HepG2 (cell line): ENCODE measurements around the gene RTP5. TPM values are rescaled to one million over a fixed set of nuclear protein-coding genes. Genes with fewer than 3 reads are reported as not detected.

Experiments
- ATAC-seq: fragments of 200-7000 bp; cut with Tn5 transposase; 3 replicates; pipeline ENCODE4 v1.9.1; 2020; ENCODE audit warnings: mild to moderate bottlenecking, moderate library complexity
- BruUV-seq: library from RNA; stranded (reverse); fragments of 400-500 nt; replicated peaks from 2 replicates; lab custom pipeline; 2021; lab: Mats Ljungman, UMichigan
- CTCF ChIA-PET: fragments of 300-600 bp; formaldehyde crosslinking; extraction: SDS; loops from one replicate; lab custom pipeline; 2021; ENCODE audit warnings: low total read pairs, inconsistent platforms, low intra/inter-chr PET ratio; lab: Yijun Ruan, JAX
- POLR2A ChIA-PET: fragments of 350-600 bp; sonication (Branson Sonifier 250); formaldehyde crosslinking; loops from one replicate; lab custom pipeline; 2020; ENCODE audit warnings: antibody characterized with exemption, inconsistent platforms; lab: Yijun Ruan, JAX
- DNase-seq: peaks from one replicate; pipeline ENCODE4 v3.0.0-alpha.2; 2015; ENCODE audit warnings: low spot score
- FAIRE-seq: peaks from 3 replicates; lab custom pipeline; 2011; peaks lifted over from hg19 to GRCh38; lab: Jason Lieb, UNC
- H2AFZ ChIP-seq: one replicate; pipeline ENCODE4 v1.6.1; 2011; ENCODE audit warnings: low read length, inconsistent platforms
- H3K27ac ChIP-seq: fragments of 300-600 bp; 3 replicates; pipeline ENCODE4 v1.8.0; 2011; ENCODE audit warnings: mixed run types, mild to moderate bottlenecking, mixed read lengths, low read length, inconsistent platforms; ENCODE audit not compliant: insufficient read depth; ENCODE audit errors: extremely low read length
- H3K27me3 ChIP-seq, 2 experiments: fragments of 200-600 bp in 1 of 2; 2 replicates in 1 of 2; 3 replicates in 1 of 2; pipeline versions ENCODE4 v1.6.0 to v1.8.0; 2011; ENCODE audit warnings: low read length in 2 of 2, mild to moderate bottlenecking in 2 of 2, moderate library complexity in 2 of 2, inconsistent platforms in 1 of 2; ENCODE audit not compliant: insufficient read depth in 2 of 2, control insufficient read depth in 1 of 2
- H3K36me3 ChIP-seq, 2 experiments: fragments of 200-600 bp in 1 of 2; replicated peaks in 1 of 2; 2 replicates in 1 of 2; 3 replicates in 1 of 2; pipeline versions ENCODE4 v1.5.1 to v1.8.0; 2011; ENCODE audit warnings: low read length in 2 of 2, inconsistent platforms in 1 of 2; ENCODE audit not compliant: insufficient read depth in 2 of 2, control insufficient read depth in 1 of 2
- H3K4me1 ChIP-seq: 2 replicates; pipeline ENCODE4 v1.5.1; 2012; ENCODE audit warnings: low read length, inconsistent platforms; ENCODE audit not compliant: insufficient read depth
- H3K4me2 ChIP-seq: 2 replicates; pipeline ENCODE4 v1.6.0; 2011; ENCODE audit warnings: low read depth, low read length, inconsistent platforms
- H3K4me3 ChIP-seq, 3 experiments: fragments of 200-600 bp in 1 of 3; sonication (generic), shearing (Covaris generic) in 1 of 3; replicated peaks in 1 of 3; 2 replicates each; pipeline ENCODE4 v1.5.1; 2011 to 2016; ENCODE audit warnings: low read length in 3 of 3, inconsistent platforms in 2 of 3, low read depth in 2 of 3, mild to moderate bottlenecking in 2 of 3, control low read depth in 1 of 3, mixed read lengths in 1 of 3; ENCODE audit not compliant: insufficient read depth in 1 of 3
- H3K79me2 ChIP-seq: one replicate; pipeline ENCODE4 v1.6.1; 2011; ENCODE audit warnings: low read length, inconsistent platforms; ENCODE audit not compliant: insufficient read depth
- H3K9ac ChIP-seq: 2 replicates; pipeline ENCODE4 v1.6.0; 2011; ENCODE audit warnings: mild to moderate bottlenecking, low read depth, low read length, inconsistent platforms; ENCODE audit not compliant: insufficient read depth
- H3K9me3 ChIP-seq: 2 replicates; pipeline ENCODE4 v1.5.1; 2012; ENCODE audit warnings: mild to moderate bottlenecking, low read length
- H4K20me1 ChIP-seq: 2 replicates; pipeline ENCODE4 v1.6.0; 2011; ENCODE audit warnings: inconsistent platforms, mild to moderate bottlenecking, low read length, moderate library complexity; ENCODE audit not compliant: insufficient read depth
- HOXA9 ChIP-seq: sonication (generic); formaldehyde crosslinking; IDR thresholded peaks from 2 replicates; pipeline ENCODE4 v1.8.1; 2022; ENCODE audit warnings: missing genetic modification reagents, mild to moderate bottlenecking, moderate library complexity, borderline replicate concordance
- JUN ChIP-seq: sonication (generic); formaldehyde crosslinking; IDR thresholded peaks from 2 replicates; pipeline ENCODE4 v1.4.0; 2020; ENCODE audit warnings: mild to moderate bottlenecking, missing genetic modification reagents
- POLR2A ChIP-seq, 2 experiments: IDR thresholded peaks; 2 replicates each; pipeline ENCODE4 v1.6.1; 2011; ENCODE audit warnings: low read depth in 2 of 2, low read length in 2 of 2, mild to moderate bottlenecking in 1 of 2, moderate library complexity in 1 of 2; ENCODE audit not compliant: insufficient read depth in 1 of 2
- SMAD1 ChIP-seq: sonication (generic); formaldehyde crosslinking; IDR thresholded peaks from 2 replicates; pipeline ENCODE4 v1.4.0; 2020; ENCODE audit warnings: missing genetic modification reagents, low read depth, mild to moderate bottlenecking, borderline replicate concordance
- TFDP2 ChIP-seq: sonication (generic); formaldehyde crosslinking; IDR thresholded peaks from 2 replicates; pipeline ENCODE4 v1.4.0; 2020; ENCODE audit warnings: missing genetic modification reagents
- ZKSCAN1 ChIP-seq: fragments of 150-350 bp; IDR thresholded peaks from 2 replicates; pipeline ENCODE4 v1.6.1; 2014; ENCODE audit warnings: low read length
- ZNF275 ChIP-seq: sonication (generic); formaldehyde crosslinking; IDR thresholded peaks from 2 replicates; pipeline ENCODE4 v1.8.0; 2022; ENCODE audit warnings: missing genetic modification reagents, mild to moderate bottlenecking, inconsistent platforms, borderline replicate concordance
- ZNF577 ChIP-seq: sonication (generic); formaldehyde crosslinking; IDR thresholded peaks from 2 replicates; pipeline ENCODE4 v1.4.0; 2020; ENCODE audit warnings: mild to moderate bottlenecking, low read depth, missing genetic modification reagents, borderline replicate concordance
- ZNF670 ChIP-seq: sonication (generic); formaldehyde crosslinking; IDR thresholded peaks from 2 replicates; pipeline ENCODE4 v1.8.0; 2022; ENCODE audit warnings: mild to moderate bottlenecking, missing genetic modification reagents, borderline replicate concordance
- ZNF878 ChIP-seq: sonication (generic); formaldehyde crosslinking; IDR thresholded peaks from 2 replicates; pipeline ENCODE4 v1.8.1; 2023; ENCODE audit warnings: mild to moderate bottlenecking, missing genetic modification reagents, moderate library complexity
- WGBS: methylation state at CpG from one replicate; pipeline ENCODE4 v1.1.6; 2017; ENCODE audit warnings: low lambda C conversion rate; 5-methylcytosine and 5-hydroxymethylcytosine counted together
- in situ Hi-C: cut with HindIII; loops from 2 replicates; pipeline ENCODE4 v1.10.0; 2017; ENCODE audit warnings: low pct_unique_long_range_greater_than_20kb; ENCODE audit not compliant: extremely low pct_ligation_motif_present
- intact Hi-C: fragments of 100-400 bp; cut with micrococcal nuclease; formaldehyde crosslinking; loops from one replicate; pipeline ENCODE4 v1.10.0; 2022; ENCODE audit not compliant: unreplicated experiment
- polyA plus RNA-seq, 8 experiments: library from polyadenylated mRNA; depleted of rRNA in 3 of 8; stranded (reverse) in 7 of 8; unstranded in 1 of 8; fragments of >200 nt; fragmentation: Illumina TruSeq in 4 of 8; extraction: Trizol in 4 of 8; gene quantifications; 2 replicates each; pipeline versions ENCODE4 v1.2.1 to v1.2.3, GENCODE V29; 2011 to 2016; ENCODE audit warnings: low read depth in 4 of 8, missing spikeins in 1 of 8, mixed read lengths in 1 of 8; ENCODE audit not compliant: insufficient read depth in 1 of 8
- total RNA-seq, 5 experiments: library from RNA; depleted of rRNA; stranded (reverse); fragments of >200 nt; fragmentation: Illumina TruSeq; extraction: Trizol; gene quantifications; 2 replicates each; pipeline ENCODE4 v1.2.3, GENCODE V29; 2016; ENCODE audit warnings: low read depth in 1 of 5
- TF ChIP-seq, protein P1 (sequence below), 2 experiments: IDR thresholded peaks; 2 replicates each; pipeline ENCODE4 v1.6.1; 2011 to 2012; ENCODE audit warnings: low read length in 2 of 2, borderline replicate concordance in 1 of 2, low read depth in 1 of 2, mild to moderate bottlenecking in 1 of 2, moderate library complexity in 1 of 2
- TF ChIP-seq, protein P2 (sequence below): IDR thresholded peaks from 2 replicates; pipeline ENCODE4 v1.6.1; 2016

The RTP5 gene
- total and polyA plus RNA-seq, 2 of the 13 experiments (the other 11 are each of a cell fraction or from before 2014, with no cell fraction given): not detected

GRCh38 chr2:241901500-241902351, 32.2 kb downstream of the RTP5 start:
- Histone ChIP-seq H3K9ac (no peak overlapping the region), H3K36me3 (no peaks in the 10 kb centered on the region), H3K79me2 (no peaks in the 10 kb centered on the region), H4K20me1 (no peaks in the 10 kb centered on the region), H3K4me1 (peaks cover 13% of the 10 kb centered on the region), H3K27ac (no peak overlapping the region), H3K9me3 (no peaks in the 10 kb centered on the region), H3K4me2 (no peak overlapping the region), H3K27me3 (peaks cover 16 to 67% of the 10 kb centered on the region in 2 experiments), H2AFZ (no peak overlapping the region), H3K4me3 (no peak overlapping the region)
- no TSS peak for BruUV-seq
- FAIRE-seq (no peak), DNase-seq (no peak), ATAC-seq (no peak)
- in situ Hi-C loops: no loop called here
- 74% methylated on average over 54 of the region's 54 CpGs for WGBS
- ChIA-PET POLR2A (no interaction called here), CTCF (no interaction called here)
- intact Hi-C loops: no loop called here
- TF ChIP-seq ZNF577 (CRISPR knock-in tag): no peak
- no peak for TF ChIP-seq ZNF878
- TF ChIP-seq POLR2A (IDR thresholded peaks at IDR 0.05; ENCODE audit: insufficient read depth in 1 of 2, low read depth in 2 of 2, low read length in 2 of 2): no peak
- no peak for TF ChIP-seq JUN (CRISPR knock-in tag)
- TF ChIP-seq, protein P1, sequence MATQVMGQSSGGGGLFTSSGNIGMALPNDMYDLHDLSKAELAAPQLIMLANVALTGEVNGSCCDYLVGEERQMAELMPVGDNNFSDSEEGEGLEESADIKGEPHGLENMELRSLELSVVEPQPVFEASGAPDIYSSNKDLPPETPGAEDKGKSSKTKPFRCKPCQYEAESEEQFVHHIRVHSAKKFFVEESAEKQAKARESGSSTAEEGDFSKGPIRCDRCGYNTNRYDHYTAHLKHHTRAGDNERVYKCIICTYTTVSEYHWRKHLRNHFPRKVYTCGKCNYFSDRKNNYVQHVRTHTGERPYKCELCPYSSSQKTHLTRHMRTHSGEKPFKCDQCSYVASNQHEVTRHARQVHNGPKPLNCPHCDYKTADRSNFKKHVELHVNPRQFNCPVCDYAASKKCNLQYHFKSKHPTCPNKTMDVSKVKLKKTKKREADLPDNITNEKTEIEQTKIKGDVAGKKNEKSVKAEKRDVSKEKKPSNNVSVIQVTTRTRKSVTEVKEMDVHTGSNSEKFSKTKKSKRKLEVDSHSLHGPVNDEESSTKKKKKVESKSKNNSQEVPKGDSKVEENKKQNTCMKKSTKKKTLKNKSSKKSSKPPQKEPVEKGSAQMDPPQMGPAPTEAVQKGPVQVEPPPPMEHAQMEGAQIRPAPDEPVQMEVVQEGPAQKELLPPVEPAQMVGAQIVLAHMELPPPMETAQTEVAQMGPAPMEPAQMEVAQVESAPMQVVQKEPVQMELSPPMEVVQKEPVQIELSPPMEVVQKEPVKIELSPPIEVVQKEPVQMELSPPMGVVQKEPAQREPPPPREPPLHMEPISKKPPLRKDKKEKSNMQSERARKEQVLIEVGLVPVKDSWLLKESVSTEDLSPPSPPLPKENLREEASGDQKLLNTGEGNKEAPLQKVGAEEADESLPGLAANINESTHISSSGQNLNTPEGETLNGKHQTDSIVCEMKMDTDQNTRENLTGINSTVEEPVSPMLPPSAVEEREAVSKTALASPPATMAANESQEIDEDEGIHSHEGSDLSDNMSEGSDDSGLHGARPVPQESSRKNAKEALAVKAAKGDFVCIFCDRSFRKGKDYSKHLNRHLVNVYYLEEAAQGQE (IDR thresholded peaks at IDR 0.05; ENCODE audit: borderline replicate concordance in 1 of 2, low read depth in 1 of 2, low read length in 2 of 2): no peak
- TF ChIP-seq ZKSCAN1: no peak
- no peak for TF ChIP-seq HOXA9 (CRISPR knock-in tag)
- TF ChIP-seq, protein P2, sequence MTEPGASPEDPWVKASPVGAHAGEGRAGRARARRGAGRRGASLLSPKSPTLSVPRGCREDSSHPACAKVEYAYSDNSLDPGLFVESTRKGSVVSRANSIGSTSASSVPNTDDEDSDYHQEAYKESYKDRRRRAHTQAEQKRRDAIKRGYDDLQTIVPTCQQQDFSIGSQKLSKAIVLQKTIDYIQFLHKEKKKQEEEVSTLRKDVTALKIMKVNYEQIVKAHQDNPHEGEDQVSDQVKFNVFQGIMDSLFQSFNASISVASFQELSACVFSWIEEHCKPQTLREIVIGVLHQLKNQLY (CRISPR knock-in tag): no peak
- TF ChIP-seq ZNF670: no peak
- no peak for TF ChIP-seq SMAD1 (CRISPR knock-in tag)
- no peak for TF ChIP-seq ZNF275
- no peak for TF ChIP-seq TFDP2 (CRISPR knock-in tag)
